Left colon (tissue), 2 donors: ENCODE data around the gene ARMH2. TPM values are rescaled to one million over a fixed set of nuclear protein-coding genes. Genes with fewer than 3 reads are reported as not detected.
A peak's percentile ranks its signal among the peaks of the same experiment; 100 is the strongest.

Experiments
- ATAC-seq: fragments of 200-7000 bp; cut with Tn5 transposase; one replicate; pipeline ENCODE4 v1.9.1; 2020; ENCODE audit warnings: mild to moderate bottlenecking, moderate library complexity
- DNase-seq, 2 donors: peaks; one replicate each; pipeline ENCODE4 v3.0.0-alpha.2; 2020
- intact Hi-C, 2 donors: fragments of 100-400 bp; cut with DNase I in 1 of 2; cut with micrococcal nuclease in 1 of 2; formaldehyde crosslinking; loops; one replicate each; pipeline versions ENCODE4 v1.11.2 to v1.14.0; 2022; cut with DNase I, micrococcal nuclease
- total RNA-seq, 2 donors: library from RNA; stranded (reverse); fragmentation: NEBNext Ultra II Directional; extraction: Animal tissue kit (Norgen Biotek cat#: 25700); gene quantifications; one replicate each; pipeline ENCODE4 v1.2.1, GENCODE V29; 2021
- donor health status: DM: no; HTN: no; CAD: no.
- donor health status: DM: yes; HTN: yes; CAD: no.

ARMH2 gene
- total RNA-seq, 2 donors from 2014 or later: not detected

DNA sequence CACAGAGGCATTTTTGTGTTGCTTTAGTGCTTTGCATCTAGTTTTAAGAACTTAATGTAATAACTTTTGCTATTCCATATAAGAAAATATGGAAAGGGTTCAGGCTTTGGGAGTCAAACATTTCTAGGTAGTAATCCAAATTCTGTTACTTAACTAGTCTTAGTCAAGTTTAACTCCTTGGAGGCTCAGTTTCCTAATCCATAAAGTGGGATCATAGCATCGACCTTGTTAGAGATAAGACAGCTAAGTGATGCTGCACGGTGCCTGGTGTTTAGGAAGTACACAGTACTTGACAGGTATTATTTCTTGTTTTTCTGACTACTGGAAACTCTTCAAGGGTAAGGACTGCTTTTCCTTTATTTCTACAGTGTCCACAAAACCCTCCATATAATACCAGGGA, 24.5 kb upstream of the ARMH2 start:
- no peak for ATAC-seq
- DNase-seq: no peak
- intact Hi-C loops: no loop called here

DNA sequence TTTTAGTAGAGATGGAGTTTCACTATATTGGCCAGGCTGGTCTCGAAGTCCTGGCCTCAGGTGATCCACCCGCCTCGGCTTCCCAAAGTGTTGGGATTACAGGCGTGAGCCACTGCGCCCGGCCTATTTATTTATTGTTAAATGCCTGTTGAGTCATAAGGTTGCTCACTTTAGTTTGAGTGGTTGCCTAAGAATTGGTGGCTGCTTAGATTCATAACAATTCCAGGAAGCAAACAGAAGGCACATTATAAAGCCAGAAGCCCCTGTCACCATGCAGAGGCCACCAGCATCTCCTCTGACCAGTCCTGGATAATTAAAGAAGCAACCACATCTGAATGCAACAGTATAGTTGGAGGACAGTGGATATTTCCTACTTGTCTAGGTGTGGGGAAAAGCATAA, 24.0 kb upstream of the ARMH2 start:
- DNase-seq: no peak
- no peak for ATAC-seq
- intact Hi-C loops: no loop called here

DNA sequence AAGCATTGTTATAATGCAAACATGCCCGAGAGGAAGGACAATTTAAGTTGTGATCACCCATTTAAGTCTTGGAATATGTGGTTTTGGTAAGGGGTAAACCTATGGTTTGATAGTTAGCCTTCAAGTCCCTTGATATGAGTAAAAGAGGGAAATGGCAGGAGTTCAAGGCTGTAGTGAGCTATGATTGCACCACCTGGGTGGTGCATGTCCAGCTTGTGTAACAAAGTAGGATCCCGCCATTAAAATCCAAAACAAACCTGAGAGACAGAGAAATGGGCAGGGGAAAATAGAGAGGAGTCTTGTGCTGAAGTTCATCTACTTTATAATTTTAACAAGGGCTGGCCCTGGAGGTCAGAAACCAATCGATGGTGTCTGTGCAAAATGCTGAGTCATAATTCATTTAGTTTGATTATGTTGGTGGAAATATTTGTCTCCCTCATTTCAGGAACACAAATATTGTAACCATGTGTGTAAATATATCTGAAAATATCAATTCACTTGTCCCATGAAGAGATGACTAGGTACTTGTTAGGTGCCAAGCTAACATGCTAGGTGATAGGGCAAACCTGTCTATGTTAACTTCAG, 23.2 kb upstream of the ARMH2 start:
- ATAC-seq (no peak), DNase-seq (no peak)
- intact Hi-C loops: no loop called here

DNA sequence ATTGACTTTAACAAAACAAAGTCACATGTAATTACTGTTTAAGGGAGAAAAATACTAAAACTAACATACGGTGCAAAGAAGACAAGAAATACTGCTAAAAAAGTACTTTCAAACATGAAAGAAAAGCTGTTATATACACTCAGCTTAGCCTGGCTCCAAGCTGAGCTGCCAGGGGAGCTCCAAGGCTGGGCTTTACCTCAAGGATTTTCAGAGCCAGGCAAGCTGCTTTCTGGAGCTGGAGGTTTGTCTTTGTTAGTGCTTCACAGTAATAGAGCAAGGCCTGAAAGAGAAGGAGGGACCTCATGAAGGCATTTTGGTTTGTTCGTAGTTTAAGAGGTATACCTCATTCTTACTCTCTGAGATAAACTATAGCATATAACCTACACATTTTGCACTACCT, 19.6 kb upstream of the ARMH2 start:
- intact Hi-C loops: no loop called here

DNA sequence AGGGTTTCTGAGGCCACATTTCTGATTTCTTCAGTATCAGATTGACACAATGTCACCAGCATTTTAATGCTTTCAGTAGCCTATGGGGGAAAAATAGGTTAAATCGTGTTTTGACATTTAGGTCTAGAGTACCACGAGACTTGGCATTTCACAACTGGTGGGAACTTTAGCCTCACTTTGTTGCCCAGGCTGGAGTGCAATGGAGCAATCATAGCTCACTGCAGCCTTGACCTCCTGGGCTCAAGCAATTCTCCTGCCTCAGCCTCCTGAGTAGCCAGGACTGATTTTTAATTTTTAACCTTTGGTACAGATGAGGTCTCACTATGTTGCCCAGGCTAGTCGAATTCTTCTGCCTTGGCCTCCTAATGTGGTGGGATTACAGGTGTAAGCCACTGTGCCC, 11.0 kb upstream of the ARMH2 start:
- DNase-seq: no peak
- intact Hi-C loops: no loop called here
- no peak for ATAC-seq

More for the DNA sequence above, 19.6 kb upstream of the ARMH2 start:
- DNase-seq (no peak), ATAC-seq (no peak)

DNA sequence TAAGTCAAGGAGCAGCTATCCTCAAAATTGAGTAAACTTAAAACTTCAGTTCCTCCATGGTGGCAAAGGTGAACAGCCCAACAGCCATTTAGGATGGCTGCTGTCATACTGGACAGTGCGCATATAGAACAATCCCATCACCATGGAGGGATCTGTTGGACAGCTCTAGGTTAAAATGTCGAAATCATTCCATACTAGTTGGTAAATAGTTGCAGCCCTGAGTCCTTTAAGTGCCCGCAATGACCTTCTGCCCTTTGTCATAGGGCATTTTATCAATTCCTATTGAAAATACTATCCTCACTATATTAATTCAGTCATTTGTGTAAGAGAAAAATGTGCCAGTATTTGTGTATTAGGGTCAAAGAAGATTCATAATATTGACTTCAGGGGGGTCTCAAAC, 8.9 kb upstream of the ARMH2 start:
- no peak for ATAC-seq
- DNase-seq: no peak
- intact Hi-C loops: no loop called here

DNA sequence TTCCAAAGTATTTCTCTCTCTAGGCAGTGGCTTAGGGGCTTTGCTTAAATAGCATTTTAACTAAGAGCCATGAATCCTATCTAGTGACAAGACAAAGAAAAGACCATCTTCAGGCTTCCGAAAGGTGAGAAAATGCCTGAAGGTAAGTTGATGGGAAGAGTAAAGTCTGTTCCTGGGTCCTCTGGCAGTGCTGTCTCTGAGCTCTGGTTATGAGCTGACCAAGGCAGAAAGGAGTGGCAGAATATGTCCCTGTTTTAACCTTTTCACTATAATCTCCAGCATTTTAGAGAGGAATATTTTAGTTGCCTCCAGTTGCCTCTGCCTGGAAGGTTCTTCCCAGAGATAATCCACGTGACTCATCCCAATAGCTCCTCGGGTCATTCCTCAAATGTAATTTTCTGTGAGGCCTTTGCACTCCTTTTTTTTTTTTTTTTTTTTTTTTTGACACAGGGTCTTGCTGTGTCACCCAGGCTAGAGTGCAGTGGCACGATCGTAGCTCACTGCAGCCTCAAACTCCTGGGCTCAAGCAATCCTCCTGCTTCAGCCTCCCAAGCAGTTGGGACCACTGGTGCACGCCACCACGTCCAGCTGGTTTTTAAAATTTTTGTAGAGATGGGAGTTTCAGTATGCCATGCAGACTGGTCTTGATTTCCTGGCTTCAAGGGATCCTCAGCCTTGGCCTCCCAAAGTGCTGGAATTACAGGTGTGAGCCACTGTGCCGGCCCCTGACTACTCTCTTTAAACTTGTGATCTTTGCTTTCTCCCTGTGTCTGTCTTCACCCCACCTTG, 3.7 kb upstream of the ARMH2 start:
- intact Hi-C loops: no loop called here
- ATAC-seq: no peak
- no peak for DNase-seq

DNA sequence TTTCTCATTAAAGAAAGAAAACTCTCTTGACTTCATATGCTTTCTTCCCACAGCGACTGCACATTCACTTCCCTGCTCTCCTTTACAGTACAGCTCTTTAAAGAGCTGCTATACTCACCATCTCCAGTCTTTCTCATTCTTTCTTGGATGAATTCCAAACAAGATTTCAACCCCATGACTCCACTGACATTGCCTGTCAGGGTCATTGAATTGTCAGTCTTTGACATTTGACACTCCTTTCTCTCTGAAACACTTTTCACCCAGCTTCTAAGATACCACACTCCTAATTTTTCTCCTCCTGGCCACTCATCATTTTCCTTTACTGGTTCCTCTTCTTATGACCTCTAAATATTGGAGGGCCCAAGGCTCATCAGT, 811 bp upstream of the ARMH2 start:
- intact Hi-C loops: no loop called here
- DNase-seq (no peak), ATAC-seq (no peak)

DNA sequence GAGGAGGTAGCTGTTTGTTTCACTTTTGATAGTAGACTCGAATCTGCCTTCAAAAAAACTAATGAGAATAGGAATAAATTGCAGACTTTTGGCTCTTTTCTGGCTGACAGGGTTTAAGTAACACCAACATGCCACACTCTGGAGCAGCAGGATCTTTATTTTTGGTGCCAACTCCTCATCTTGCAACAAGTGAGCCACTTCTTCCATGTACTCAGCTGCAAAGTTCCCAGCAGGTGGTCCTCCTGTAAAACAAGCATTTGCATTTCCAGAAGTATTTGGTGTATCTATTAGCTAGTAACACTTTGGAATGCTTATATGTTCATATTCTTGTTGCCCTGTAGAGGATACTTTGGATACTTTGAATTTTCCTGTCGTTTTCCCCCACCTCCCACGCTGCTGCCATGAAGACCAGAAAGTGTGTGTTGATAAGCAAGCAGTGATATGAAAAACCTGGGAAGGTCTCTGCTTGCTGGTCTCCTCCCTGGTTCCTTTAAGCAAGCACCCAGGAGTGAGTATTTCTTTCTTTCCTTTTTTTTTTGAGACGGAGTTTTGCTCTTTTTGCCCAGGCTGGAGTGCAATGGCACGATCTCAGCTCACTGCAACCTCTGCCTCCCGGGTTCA, 1.0 kb downstream of the ARMH2 start:
- intact Hi-C loops: no loop called here
- ATAC-seq: no peak
- no peak for DNase-seq

DNA sequence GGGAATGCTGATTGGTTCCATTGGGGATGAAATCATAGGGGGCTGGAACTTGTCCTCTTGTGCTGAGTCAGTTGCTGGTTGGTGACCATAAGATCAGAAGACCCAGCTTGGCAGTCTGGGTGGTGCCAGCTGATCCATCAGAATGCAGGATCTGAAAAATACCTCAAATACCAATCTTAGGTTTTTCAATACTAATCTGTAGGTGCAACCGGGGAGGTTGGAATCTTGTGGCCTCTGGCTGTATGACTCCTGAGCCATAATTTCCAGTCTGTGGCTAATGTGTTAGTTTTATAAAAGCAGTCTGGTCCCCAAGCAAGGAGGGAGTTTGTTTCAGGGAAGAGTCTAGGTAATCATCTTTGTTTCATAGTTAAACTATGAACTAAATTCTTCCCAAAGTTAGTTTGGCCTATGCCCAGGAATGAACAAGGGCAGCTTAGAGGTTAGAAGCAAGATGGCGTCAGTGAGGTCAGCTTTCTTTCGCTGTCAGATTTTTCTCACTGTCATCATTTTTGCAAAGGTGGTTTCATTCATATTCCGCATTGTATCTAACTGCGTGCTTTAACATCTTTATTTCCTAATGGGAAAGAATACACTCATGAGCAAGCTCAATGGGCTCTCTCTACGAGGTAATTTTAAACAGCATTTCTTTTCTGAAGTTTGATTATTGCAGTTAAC, 2.0 kb downstream of the ARMH2 start:
- intact Hi-C loops: no loop called here
- DNase-seq (no peak), ATAC-seq (no peak)

DNA sequence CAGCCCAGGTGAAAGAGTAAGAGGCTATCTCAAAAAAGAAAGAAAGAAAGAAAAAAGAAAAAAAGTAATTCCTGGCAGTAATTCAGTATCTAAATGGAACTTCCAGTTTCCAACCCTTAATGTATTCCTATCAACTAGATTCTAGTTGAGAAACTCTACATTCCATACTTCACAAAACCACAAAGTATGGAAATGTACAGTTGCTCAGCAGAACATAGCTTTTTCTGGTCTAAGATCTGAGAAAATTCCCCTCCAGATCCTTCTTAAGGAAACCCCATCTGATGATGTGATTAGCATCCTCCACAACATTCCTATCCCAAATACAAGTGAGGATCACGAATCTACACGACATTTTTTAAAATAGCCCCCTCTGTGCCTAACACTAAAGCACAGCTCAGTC, 3.6 kb downstream of the ARMH2 start:
- ATAC-seq (no peak), DNase-seq (no peak)
- intact Hi-C loops: no loop called here

DNA sequence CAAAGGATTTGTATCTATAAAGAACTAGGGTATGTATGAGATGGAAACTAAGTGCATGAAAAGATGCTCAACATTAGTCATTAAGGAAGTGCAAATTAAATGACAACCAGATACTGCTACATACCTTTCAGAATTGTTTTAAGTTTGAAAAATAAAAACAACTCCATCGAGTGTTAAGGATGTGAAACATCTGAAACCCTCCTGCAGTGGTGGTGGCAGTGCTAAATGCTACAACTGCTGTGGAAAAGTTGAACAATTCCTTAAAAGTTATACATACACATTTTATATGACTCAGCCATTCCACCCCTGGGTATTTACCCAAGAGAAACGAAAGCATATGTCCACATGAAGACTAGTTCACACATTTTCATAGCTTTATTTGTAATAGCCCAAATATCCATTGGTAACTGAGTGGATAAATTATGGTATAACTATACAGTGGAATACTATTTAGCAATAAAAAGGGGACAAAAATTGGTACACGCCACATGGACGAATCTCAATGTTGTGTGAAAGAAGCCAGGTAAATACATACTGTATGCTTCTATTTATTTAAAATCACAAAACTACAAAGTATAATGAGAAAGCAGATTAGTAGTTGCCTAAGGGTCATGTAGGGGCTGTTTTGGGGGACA, 10.6 kb downstream of the ARMH2 start:
- ATAC-seq (peak; percentile 8), DNase-seq (no peak)
- intact Hi-C loops: no loop called here

DNA sequence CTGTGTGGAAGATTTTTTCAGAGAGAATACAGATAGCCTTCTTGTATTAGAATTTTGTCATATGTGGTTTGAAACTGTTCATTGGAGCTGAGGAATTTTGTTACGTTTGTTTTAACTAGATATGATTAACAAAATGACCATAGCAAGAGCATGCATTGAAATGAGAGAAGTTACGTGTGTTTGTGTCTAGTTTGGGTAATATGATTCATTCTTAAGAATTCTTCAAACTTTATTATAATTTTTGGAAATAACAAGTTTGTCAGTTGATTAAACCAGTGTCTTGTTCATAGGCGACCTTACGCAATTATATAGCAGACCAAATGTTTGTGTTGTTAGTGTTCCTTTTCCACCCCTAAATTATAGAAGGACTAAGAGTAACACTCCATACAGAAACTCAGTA, 18.5 kb downstream of the ARMH2 start:
- intact Hi-C loops: no loop called here
- no peak for DNase-seq
- ATAC-seq: no peak

DNA sequence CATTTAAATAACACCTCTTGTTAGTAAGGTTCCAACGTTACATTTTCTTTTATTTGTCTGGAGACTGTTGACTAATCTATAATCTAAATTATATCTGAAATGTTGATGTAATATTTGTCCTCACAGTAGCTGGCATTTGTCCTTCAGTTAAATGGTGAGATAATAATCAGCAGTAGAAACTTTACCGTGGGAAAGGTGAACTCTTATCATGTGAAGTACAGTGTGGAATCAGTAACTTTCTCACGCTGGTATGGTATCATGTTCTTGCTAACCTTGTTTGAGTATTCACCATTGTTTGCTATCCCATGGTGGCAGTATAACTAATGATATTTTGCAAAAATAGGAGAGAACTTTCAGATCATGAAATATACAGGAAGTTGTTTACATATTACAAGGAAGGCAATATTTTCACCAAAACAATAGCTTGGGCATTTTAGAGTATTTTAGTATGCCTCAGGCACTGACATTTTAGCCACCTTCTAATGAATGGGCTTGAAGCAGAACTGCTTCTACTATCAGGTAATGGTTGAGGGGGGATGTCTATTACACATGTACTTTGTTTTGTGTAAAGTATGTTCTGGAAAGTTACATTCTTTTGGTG, 19.2 kb downstream of the ARMH2 start:
- DNase-seq (no peak), ATAC-seq (peak; percentile 40)
- intact Hi-C loops: no loop called here

DNA sequence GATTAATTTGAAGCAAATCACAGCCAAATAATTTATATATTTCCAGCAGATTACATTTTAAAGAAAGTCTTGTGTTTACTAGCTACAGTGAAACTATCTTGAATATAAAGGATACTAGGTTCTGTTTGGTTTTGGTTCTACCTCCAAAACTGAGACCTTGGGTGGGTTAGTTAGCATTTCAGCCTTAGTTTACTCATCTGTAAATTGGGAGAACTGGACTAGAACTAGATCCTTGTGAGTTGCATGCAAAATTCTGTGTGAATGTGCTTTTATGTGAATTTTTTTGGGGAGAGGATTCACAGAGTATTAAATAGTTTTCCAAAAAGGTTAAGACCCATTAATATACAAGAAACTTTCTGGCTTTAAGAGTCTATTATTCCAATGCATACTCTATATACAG, 19.8 kb downstream of the ARMH2 start:
- intact Hi-C loops: no loop called here
- no peak for DNase-seq
- ATAC-seq: no peak

DNA sequence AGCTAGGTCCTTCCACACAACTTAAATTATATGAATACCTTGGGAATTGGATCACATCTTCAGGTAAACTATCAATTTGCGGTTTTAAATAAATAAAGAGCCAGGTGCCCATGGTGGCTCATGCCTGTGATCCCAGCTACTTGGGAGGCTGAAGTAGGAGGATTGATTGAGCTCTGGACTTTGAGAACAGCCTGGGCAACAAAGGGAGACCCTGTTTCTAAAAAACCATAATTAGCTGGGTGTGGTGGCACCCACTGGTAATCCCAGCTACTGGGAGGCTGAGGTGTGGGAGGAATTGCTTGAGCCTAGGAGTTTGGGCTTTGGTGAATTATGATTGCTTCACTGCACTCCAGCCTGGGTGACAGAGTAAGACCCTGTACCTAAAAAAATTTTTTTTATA, 20.6 kb downstream of the ARMH2 start:
- intact Hi-C loops: no loop called here
- ATAC-seq (peak; percentile 5), DNase-seq (no peak)

DNA sequence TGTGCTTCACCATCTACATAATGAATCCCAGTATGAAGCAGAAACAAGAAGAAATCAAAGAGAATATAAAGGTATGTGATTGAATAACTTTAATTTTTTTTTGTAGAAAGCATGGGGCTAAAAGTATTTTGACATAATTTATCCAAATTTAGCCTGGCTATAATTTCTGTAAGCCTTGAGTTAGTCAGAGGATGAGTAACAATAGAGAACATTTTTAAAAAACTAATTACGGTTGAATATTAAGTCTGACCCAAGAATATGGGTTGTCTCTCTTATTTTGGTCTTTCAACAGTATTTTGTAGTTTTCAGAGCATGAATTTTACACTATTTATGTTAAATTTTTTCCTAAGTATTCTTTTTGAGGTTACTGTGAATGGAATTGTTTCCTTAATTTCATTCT, 21.5 kb downstream of the ARMH2 start:
- ATAC-seq: no peak
- intact Hi-C loops: no loop called here
- DNase-seq: no peak

DNA sequence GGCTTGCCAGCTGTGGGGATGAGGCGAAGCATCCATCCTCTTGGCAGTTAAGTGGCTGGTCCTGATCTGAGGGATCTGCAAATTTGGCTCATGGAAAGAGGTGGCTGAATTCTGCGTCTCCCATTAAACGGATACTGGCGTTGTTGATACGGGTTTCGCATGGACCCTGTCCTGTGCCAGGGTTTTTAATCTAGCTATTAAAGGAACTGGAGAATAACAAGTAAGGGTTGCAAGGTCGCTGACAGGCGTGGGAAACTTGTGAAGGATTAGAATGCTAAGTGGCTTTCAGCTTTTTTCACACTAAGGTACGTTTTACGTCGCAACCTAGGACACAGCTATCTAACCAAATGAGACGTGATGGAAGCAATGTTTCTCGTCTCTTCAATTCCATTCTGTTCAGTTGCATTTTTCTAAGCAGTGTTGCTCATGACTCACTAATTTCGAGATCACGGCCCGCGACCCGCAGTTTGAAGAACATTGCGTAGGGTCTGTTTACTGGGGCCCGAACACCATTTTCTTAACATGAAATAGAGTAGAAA, 23.1 kb downstream of the ARMH2 start:
- ATAC-seq (peak; percentile 7), DNase-seq (peak in 1 of 2 donors; percentile 30)
- intact Hi-C loops: no loop called here
